ENCODE results near the gene ATP6V0B. TPM values are rescaled to one million over a fixed set of nuclear protein-coding genes. Genes with fewer than 3 reads are reported as not detected.

The ATP6V0B gene
- 187 and 202 TPM in 2 replicates for total RNA-seq (2014; rRNA removed; shearing (Covaris generic))

GRCh38 chr1:43974443-43975248 lies at the start of gene ATP6V0B:
ATP6V0B (plus strand) TSS chr1:43974960; CDS start chr1:43975041, 81 bp downstream.
- DNase-seq (ENCODE audit: low spot score) = peak; percentile 83

GRCh38 chr1:43925846-43926245 lies 48.9 kb upstream of the ATP6V0B start:
- DNase-seq (ENCODE audit: low spot score) = no peak

DNA sequence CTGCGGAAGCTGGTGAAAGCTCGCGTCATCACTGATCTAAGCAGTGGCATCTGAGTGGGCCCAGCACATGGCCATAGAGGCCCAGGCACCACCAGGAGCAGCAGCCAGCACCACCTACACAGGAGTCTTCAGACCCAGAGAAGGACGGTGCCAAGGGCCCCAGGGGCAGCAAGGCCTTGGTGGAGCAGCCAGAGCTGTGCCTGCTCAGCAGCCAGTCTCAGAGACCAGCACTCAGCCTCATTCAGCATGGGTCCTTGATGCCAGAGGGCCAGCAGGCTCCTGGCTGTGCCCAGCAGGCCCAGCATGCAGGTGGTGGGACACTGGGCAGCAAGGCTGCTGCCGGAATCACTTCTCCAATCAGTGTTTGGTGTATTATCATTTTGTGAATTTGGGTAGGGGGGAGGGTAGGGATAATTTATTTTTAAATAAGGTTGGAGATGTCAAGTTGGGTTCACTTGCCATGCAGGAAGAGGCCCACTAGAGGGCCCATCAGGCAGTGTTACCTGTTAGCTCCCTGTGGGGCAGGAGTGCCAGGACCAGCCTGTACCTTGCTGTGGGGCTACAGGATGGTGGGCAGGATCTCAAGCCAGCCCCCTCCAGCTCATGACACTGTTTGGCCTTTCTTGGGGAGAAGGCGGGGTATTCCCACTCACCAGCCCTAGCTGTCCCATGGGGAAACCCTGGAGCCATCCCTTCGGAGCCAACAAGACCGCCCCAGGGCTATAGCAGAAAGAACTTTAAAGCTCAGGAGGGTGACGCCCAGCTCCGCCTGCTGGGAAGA lies 44.4 kb upstream of the ATP6V0B start:
- DNase-seq (ENCODE audit: low spot score) = no peak

DNA sequence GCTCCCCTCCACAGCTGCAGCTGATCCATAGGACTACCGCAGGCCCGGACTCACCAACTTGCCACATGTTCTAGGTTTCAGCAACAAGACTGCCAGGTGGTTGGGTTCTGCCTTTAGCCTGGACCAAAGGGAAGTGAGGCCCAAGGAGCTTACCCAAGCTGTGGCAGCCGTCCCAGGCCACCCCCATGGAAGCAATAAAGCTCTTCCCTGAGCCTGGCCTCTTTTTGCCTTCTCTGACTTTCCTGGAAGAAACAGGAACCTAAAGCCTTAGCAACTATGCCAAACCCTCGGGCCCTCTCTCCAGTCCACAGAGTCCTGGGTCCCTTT lies 43.8 kb upstream of the ATP6V0B start:
- DNase-seq (ENCODE audit: low spot score) = no peak

GRCh38 chr1:43931711-43932660 lies 42.8 kb upstream of the ATP6V0B start:
- DNase-seq (ENCODE audit: low spot score) = no peak

DNA sequence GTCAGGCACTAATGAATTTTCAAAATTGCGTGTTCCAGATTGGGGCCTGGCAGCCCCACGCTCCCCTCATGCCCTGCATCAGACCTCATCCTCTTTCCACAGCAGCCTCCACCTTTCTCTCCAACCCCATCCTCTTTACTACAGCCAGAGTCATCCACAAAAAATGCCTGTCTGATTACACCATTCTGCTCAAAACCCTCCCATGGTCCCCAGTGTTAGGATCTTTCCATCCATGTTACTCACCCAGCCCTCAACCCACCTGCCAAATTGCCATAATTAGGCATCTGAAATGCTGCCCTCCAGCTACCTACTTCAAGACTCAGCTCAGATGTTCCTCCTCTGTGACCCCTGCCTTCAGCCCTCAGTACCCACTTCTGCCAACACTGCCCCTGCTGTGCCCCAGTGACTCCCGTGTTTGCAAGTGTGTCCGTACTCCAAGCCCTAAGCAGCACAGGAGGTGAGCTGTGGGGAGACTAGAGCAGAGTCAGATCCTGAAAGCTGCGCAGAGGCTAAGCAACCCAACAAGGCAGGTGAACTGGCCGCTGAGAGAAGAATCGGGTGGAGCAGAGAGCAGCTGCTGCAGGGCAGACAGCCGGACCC lies 41.9 kb upstream of the ATP6V0B start:
- DNase-seq (ENCODE audit: low spot score) = peak; percentile 38

GRCh38 chr1:43933386-43934100 lies 41.2 kb upstream of the ATP6V0B start, which contains the start of gene ARTN:
ARTN (plus strand) TSS chr1:43933801; CDS start chr1:43935657, 1,856 bp downstream.
- DNase-seq (ENCODE audit: low spot score) = no peak

- peak; percentile 44 for DNase-seq (ENCODE audit: low spot score)
These were observed 40.4 kb upstream of the ATP6V0B start for GRCh38 chr1:43934101-43934985.

- no peak for DNase-seq (ENCODE audit: low spot score)
These were observed 39.8 kb upstream of the ATP6V0B start for GRCh38 chr1:43934986-43935324.

DNA sequence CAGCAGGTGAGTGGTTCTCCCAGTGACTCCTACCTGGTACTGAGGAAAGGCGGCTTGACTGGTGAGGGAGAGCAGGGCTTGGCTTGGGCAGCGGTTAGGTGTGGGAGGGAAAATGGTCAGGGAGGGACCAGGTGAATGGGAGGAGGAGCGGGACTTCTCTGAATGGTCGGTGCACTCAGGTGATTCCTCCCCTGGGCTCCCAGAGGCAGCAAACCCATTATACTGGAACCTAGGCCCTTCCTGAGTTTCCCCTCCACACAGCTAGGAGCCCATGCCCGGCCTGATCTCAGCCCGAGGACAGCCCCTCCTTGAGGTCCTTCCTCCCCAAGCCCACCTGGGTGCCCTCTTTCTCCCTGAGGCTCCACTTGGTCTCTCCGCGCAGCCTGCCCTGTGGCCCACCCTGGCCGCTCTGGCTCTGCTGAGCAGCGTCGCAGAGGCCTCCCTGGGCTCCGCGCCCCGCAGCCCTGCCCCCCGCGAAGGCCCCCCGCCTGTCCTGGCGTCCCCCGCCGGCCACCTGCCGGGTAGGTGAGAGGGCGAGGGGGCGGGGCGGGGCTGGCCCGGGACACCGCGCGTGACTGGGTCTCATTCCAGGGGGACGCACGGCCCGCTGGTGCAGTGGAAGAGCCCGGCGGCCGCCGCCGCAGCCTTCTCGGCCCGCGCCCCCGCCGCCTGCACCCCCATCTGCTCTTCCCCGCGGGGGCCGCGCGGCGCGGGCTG lies 38.9 kb upstream of the ATP6V0B start:
- no peak for DNase-seq (ENCODE audit: low spot score)

DNA sequence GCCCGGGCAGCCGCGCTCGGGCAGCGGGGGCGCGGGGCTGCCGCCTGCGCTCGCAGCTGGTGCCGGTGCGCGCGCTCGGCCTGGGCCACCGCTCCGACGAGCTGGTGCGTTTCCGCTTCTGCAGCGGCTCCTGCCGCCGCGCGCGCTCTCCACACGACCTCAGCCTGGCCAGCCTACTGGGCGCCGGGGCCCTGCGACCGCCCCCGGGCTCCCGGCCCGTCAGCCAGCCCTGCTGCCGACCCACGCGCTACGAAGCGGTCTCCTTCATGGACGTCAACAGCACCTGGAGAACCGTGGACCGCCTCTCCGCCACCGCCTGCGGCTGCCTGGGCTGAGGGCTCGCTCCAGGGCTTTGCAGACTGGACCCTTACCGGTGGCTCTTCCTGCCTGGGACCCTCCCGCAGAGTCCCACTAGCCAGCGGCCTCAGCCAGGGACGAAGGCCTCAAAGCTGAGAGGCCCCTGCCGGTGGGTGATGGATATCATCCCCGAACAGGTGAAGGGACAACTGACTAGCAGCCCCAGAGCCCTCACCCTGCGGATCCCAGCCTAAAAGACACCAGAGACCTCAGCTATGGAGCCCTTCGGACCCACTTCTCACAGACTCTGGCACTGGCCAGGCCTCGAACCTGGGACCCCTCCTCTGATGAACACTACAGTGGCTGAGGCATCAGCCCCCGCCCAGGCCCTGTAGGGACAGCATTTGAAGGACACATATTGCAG lies 38.2 kb upstream of the ATP6V0B start:
- DNase-seq (ENCODE audit: low spot score) = no peak

DNA sequence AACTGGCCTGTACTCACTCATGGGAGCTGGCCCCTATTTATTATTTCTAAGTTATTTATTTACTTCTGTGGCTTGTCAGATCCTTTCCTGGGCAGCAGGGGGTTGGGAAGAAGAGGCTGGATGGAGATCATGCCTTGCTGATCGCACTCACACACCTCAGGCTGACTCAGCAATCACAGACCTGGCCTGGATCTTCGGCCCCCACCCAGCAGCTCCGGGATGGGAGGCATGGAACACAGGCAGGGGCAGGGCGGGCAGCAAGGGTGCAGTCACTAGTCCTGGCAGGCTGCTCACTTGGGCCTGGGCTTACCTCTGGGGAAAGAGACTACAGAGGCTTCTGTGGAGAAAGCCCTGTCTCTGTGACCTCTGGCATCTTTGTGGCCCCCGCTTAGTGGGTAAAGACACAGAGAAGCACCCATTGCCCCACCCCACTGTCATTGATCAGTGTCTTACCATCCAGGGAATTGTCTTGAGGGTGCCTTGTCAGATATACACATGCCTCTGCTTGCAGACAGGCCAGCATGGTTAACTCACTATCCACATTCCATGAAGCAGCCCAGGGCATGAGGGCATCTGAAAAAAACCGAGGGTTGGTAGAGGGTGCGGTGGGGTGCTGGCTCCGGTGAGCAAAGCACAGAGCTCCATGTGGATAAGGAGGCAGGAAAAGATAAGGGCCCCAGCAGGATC lies 37.4 kb upstream of the ATP6V0B start:
- DNase-seq (ENCODE audit: low spot score) = no peak

GRCh38 chr1:43938383-43938782 lies 36.4 kb upstream of the ATP6V0B start:
- no peak for DNase-seq (ENCODE audit: low spot score)

DNA sequence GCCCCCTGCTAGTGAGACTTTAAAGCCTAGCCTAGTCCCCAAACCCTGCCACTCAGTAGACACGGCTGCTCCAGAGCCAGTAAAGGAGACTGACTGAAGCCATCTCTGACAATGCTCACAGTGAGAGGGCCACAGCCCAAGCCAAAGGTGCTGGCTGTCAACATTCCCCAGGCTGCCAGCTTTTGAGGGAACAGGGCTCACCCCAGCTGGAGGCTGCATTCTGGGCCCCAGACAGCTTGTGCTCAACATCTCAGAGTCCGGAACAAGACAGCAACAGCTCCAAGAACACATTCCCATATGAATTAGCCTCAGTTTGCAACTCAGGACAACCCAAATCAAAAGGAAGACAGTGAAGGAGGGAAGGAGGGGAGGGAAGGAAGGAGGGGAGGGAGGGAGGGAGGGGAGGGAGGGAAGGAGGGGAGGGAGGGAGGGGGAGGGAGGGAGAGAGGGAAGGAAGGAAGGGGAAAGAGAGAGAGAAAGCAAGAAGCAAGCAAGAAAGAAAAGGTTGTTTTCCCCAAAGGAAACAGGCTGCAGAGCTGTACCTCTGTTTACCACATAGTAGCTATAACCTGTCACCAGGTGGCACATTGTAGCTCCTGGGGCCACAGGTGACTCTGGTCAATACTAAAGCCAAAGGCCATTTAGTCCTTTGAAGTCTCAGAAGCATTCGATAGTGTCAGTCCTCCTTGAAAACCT lies 35.7 kb upstream of the ATP6V0B start:
- no peak for DNase-seq (ENCODE audit: low spot score)

DNA sequence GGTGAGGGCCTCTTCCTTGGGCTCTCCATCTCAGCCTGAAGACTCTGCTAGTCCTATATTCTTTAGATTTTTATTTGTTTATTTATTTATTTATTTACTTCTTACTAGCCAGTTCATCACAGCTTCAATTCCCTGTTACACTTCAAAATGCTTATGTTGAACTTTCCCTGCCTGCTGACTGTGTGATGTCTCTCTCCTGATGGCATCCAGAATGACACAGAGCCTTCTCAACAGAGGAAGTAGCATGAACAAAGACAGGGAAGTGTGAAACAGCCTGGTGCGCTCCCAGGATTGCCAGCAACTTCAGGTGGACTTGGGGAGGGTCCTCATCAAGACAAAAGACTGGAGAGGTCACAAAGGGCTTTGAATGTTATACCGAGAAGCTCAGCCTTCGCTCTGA lies 32.3 kb upstream of the ATP6V0B start:
- DNase-seq (ENCODE audit: low spot score) = no peak

DNA sequence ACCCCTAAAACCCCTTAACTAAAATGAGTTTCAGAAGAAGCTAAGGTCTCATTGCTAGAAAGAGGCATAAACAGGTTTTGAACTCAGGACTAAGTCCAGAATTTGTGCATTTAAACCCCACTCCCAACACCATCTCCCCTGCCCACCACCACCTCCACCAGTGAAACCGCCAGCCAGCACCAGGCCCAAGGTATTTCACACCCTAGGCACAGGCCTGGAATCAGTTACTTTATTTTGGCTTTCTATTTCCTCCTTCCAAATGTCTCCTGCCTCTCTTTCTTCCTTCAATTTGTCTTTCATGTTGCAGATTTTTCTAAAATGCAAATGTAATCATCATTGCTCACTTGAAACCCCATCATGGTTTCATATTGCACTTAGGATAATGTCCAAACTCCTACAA lies 29.9 kb upstream of the ATP6V0B start:
- DNase-seq (ENCODE audit: low spot score) = no peak

DNA sequence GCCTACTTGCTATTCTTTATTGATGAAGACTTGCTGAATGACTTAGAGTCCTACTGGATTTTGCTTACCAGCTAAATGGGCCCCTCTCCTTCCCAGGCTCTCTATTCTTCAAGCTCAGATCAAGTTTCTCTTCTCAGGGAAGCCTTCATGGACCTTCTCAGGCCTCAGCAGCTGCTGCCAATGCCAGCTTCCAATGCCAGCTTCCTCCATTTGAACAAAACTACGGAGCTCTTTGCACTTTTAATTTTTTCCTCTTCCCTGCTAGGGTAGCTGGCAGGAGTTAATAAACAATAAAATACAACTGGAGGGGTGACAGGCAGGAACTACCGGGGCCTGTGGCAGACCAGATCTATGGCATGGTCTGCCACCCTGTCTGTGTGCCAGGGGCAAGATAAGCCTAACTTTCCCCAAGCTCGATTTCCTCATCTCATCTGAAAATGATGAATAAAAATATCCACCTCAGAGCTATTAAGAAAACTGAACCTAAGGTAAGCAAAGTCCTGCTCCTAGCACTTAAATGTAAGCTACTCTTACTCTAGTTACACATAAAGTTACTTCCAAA lies 29.0 kb upstream of the ATP6V0B start:
- DNase-seq (ENCODE audit: low spot score) = no peak
